Stomach (tissue), 4 donors: ENCODE data around the gene SC5D.

Source experiments
- POLR2A ChIP-seq, 4 donors: fragments of 450-650 bp; IDR thresholded peaks; one replicate each; pipeline ENCODE4 v1.6.1; 2016; ENCODE audit warnings: antibody characterized with exemption in 4 of 4, control low read depth in 2 of 4, mild to moderate bottlenecking in 1 of 4, moderate library complexity in 1 of 4
- POLR2AphosphoS5 ChIP-seq, 3 donors: sonication (generic); formaldehyde crosslinking; IDR thresholded peaks; one replicate each; pipeline ENCODE4 v1.6.1; 2016; ENCODE audit warnings: antibody characterized with exemption in 3 of 3
- TF ChIP-seq, protein P1 (sequence below), 7 experiments: fragments of 450-650 bp in 4 of 7; fragments of 200-600 bp in 3 of 7; sonication (generic) in 3 of 7; IDR thresholded peaks; one replicate each; pipeline ENCODE4 v1.5.1; 2016 to 2019; ENCODE audit warnings: antibody characterized with exemption in 7 of 7, control low read depth in 2 of 7, mild to moderate bottlenecking in 1 of 7

- TF ChIP-seq, protein P1, sequence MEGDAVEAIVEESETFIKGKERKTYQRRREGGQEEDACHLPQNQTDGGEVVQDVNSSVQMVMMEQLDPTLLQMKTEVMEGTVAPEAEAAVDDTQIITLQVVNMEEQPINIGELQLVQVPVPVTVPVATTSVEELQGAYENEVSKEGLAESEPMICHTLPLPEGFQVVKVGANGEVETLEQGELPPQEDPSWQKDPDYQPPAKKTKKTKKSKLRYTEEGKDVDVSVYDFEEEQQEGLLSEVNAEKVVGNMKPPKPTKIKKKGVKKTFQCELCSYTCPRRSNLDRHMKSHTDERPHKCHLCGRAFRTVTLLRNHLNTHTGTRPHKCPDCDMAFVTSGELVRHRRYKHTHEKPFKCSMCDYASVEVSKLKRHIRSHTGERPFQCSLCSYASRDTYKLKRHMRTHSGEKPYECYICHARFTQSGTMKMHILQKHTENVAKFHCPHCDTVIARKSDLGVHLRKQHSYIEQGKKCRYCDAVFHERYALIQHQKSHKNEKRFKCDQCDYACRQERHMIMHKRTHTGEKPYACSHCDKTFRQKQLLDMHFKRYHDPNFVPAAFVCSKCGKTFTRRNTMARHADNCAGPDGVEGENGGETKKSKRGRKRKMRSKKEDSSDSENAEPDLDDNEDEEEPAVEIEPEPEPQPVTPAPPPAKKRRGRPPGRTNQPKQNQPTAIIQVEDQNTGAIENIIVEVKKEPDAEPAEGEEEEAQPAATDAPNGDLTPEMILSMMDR (IDR thresholded peaks at IDR 0.05): no peak
- no peak for TF ChIP-seq POLR2A (IDR thresholded peaks at IDR 0.05)
- TF ChIP-seq POLR2AphosphoS5 (IDR thresholded peaks at IDR 0.05): no peak
Measured at GRCh38 chr11:121291896-121292494, 576 bp upstream of the SC5D start.
